ENCODE results near the gene DNAJB12.

DNAJB12 gene

GRCh38 chr10:72375173-72375572 is 20.5 kb upstream of the DNAJB12 start (continued):
- TF ChIP-seq ZBTB49 (tag by site-specific recombination; IDR thresholded peaks at IDR 0.05; ENCODE audit: low read depth): no peak
- no peak for TF ChIP-seq GLI2 (tag by site-specific recombination; IDR thresholded peaks at IDR 0.05; ENCODE audit: borderline replicate concordance, low read depth)

- ChIA-PET POLR2A (no interaction called here), CTCF (no interaction called here)
- Histone ChIP-seq H3K27ac (ENCODE audit: extremely low read depth, low read depth, low read length) (no peak overlapping the region), H3K9me3 (ENCODE audit: control insufficient read depth, insufficient read depth, low read depth, low read length) (no peaks in the 10 kb centered on the region), H3K4me3 (ENCODE audit: low read depth, low read length) (no peak overlapping the region), H3K4me1 (ENCODE audit: control insufficient read depth, insufficient read depth, low read length) (no peaks in the 10 kb centered on the region), H3K36me3 (ENCODE audit: control insufficient read depth in 2 of 2, insufficient read depth in 1 of 2, low read length in 2 of 2) (peaks cover 0 to 23% of the 10 kb centered on the region in 2 experiments; a peak in 2 of 3 replicates)
- TF ChIP-seq ZBTB8A (tag by site-specific recombination; IDR thresholded peaks at IDR 0.05) (no peak), PATZ1 (tag by site-specific recombination; IDR thresholded peaks at IDR 0.05) (no peak), ZNF660 (tag by site-specific recombination; IDR thresholded peaks at IDR 0.05) (no peak), HIC1 (tag by site-specific recombination; IDR thresholded peaks at IDR 0.05) (no peak), ZNF677 (tag by site-specific recombination; IDR thresholded peaks at IDR 0.05) (no peak), ZNF184 (tag by site-specific recombination; IDR thresholded peaks at IDR 0.05) (no peak), INSM2 (tag by site-specific recombination; IDR thresholded peaks at IDR 0.05) (no peak), ZNF645 (tag by site-specific recombination; IDR thresholded peaks at IDR 0.05) (no peak), BCL11B (tag by site-specific recombination; IDR thresholded peaks at IDR 0.05; ENCODE audit: low read depth) (no peak), AEBP2 (tag by site-specific recombination; IDR thresholded peaks at IDR 0.05; ENCODE audit: borderline replicate concordance) (no peak), ZSCAN5A (tag by site-specific recombination; IDR thresholded peaks at IDR 0.05) (no peak)
Observed at GRCh38 chr10:72370201-72370722, 15.5 kb upstream of the DNAJB12 start.
